ENCODE data around the gene TMEM140.
"Not testable (repeated sequence)": the region's sequence is repeated elsewhere in the genome, so short reads cannot be mapped to it uniquely, and the experiment has no call there.

The TMEM140 gene

GRCh38 chr7:135158874-135159273 lies 11.0 kb downstream of the TMEM140 start:
- no peak for DNase-seq (ENCODE audit: low spot score)

- no peak for DNase-seq (ENCODE audit: low spot score)
Measured at GRCh38 chr7:135159359-135160085, 11.7 kb downstream of the TMEM140 start.

GRCh38 chr7:135160098-135160857 lies 12.4 kb downstream of the TMEM140 start:
- no peak for DNase-seq (ENCODE audit: low spot score)

GRCh38 chr7:135160858-135161653 lies 13.2 kb downstream of the TMEM140 start:
- no peak for DNase-seq (ENCODE audit: low spot score)

- no peak for DNase-seq (ENCODE audit: low spot score)
Measured at GRCh38 chr7:135161669-135162068, 13.8 kb downstream of the TMEM140 start.

GRCh38 chr7:135162382-135163001 lies 14.6 kb downstream of the TMEM140 start:
- DNase-seq (ENCODE audit: low spot score) = no peak

GRCh38 chr7:135164357-135165061 lies 16.6 kb downstream of the TMEM140 start:
- DNase-seq (ENCODE audit: low spot score) = no peak

GRCh38 chr7:135165862-135166261 lies 18.0 kb downstream of the TMEM140 start:
- no peak for DNase-seq (ENCODE audit: low spot score)

GRCh38 chr7:135166338-135166990 lies 18.6 kb downstream of the TMEM140 start:
- DNase-seq (ENCODE audit: low spot score) = no peak

GRCh38 chr7:135167365-135167917 lies 19.6 kb downstream of the TMEM140 start:
- DNase-seq (ENCODE audit: low spot score) = no peak

- DNase-seq (ENCODE audit: low spot score) = no peak
Measured at GRCh38 chr7:135168001-135168400, 20.1 kb downstream of the TMEM140 start.

GRCh38 chr7:135168489-135169140 lies 20.7 kb downstream of the TMEM140 start:
- no peak for DNase-seq (ENCODE audit: low spot score)

GRCh38 chr7:135169141-135169963 lies 21.5 kb downstream of the TMEM140 start:
- DNase-seq (ENCODE audit: low spot score) = peak; percentile 65

- no peak for DNase-seq (ENCODE audit: low spot score)
Measured at GRCh38 chr7:135169964-135170273, 22.0 kb downstream of the TMEM140 start.

GRCh38 chr7:135170274-135170997 lies 22.6 kb downstream of the TMEM140 start, which contains the start of gene CYREN:
TSS of gene CYREN (minus strand) at chr7:135170707. CDS start at chr7:135168922, 1,785 bp downstream.
- DNase-seq (ENCODE audit: low spot score) = peak; percentile 92

GRCh38 chr7:135170998-135171481 lies 23.2 kb downstream of the TMEM140 start:
- DNase-seq (ENCODE audit: low spot score) = not testable (repeated sequence)

- DNase-seq (ENCODE audit: low spot score) = peak; percentile 62
Measured at GRCh38 chr7:135171581-135172291, 23.9 kb downstream of the TMEM140 start.

GRCh38 chr7:135173916-135174315 lies 26.0 kb downstream of the TMEM140 start:
- DNase-seq (ENCODE audit: low spot score) = not testable (repeated sequence)

Measured in HuH-7.5 (cell line).